C4-2B (cell line): ENCODE results near the gene OSBPL7.

ENCODE experiments used
- H3K27ac ChIP-seq: fragments of 450-650 bp; 2 replicates; pipeline ENCODE4 v1.5.1; 2017
- CTCF ChIP-seq: fragments of 450-650 bp; conservative IDR thresholded peaks from 2 replicates; pipeline ENCODE4 v1.5.1; 2017; ENCODE audit warnings: mild to moderate bottlenecking
- ZFX ChIP-seq: fragments of 450-650 bp; IDR thresholded peaks from 2 replicates; pipeline ENCODE4 v1.6.1; 2017

OSBPL7 gene

GRCh38 chr17:47834756-47835155 lies 13.2 kb upstream of the OSBPL7 start:
- TF ChIP-seq CTCF: no peak
- TF ChIP-seq ZFX: no peak
- H3K27ac ChIP-seq: no peak overlapping the region

- H3K27ac ChIP-seq: peak overlapping the region; percentile 77
- TF ChIP-seq CTCF: no peak
- no peak for TF ChIP-seq ZFX
Observed at GRCh38 chr17:47831934-47832327, 10.3 kb upstream of the OSBPL7 start.

- TF ChIP-seq CTCF (peak; percentile 70), ZFX (no peak)
- peak within 1 kb of the TSS; percentile 77 for H3K27ac ChIP-seq
Observed at GRCh38 chr17:47831003-47831933, 9.7 kb upstream of the OSBPL7 start, which contains the start of the genes LRRC46 and MRPL10. Gene LRRC46 (plus strand): TSS chr17:47831670. CDS start chr17:47831990, 320 bp downstream. Gene MRPL10 (minus strand): TSS chr17:47831541. CDS start chr17:47831511, 30 bp downstream.

- H3K27ac ChIP-seq: peak overlapping the region; percentile 77
- TF ChIP-seq ZFX: no peak
- no peak for TF ChIP-seq CTCF
Observed at GRCh38 chr17:47830396-47831002, 8.9 kb upstream of the OSBPL7 start.

GRCh38 chr17:47829870-47830269 lies 8.3 kb upstream of the OSBPL7 start:
- TF ChIP-seq ZFX (no peak), CTCF (no peak)
- peak overlapping the region; percentile 77; the same call in 1 of the 2 replicates for H3K27ac ChIP-seq

- TF ChIP-seq ZFX: no peak
- TF ChIP-seq CTCF: no peak
- no peak overlapping the region for H3K27ac ChIP-seq
Observed at GRCh38 chr17:47823519-47823918, 1.9 kb upstream of the OSBPL7 start.

GRCh38 chr17:47822785-47823184 lies 1.2 kb upstream of the OSBPL7 start:
- no peak overlapping the region for H3K27ac ChIP-seq
- no peak for TF ChIP-seq CTCF
- TF ChIP-seq ZFX: no peak
